Spleen (tissue), 7 donors: ENCODE measurements around the gene CRLF1.

Experiments
- CTCF ChIP-seq, 11 experiments: fragments of 200-600 bp in 7 of 11; fragments of 450-650 bp in 4 of 11; sonication (generic) in 4 of 11; IDR thresholded peaks in 8 of 11; conservative IDR thresholded peaks in 3 of 11; 1 replicate in 7 of 11; 2 replicates in 4 of 11; pipeline versions ENCODE4 v1.4.0 to v1.8.0; 2016 to 2021; ENCODE audit warnings: antibody characterized with exemption in 11 of 11, inconsistent platforms in 4 of 11, mild to moderate bottlenecking in 1 of 11
- POLR2A ChIP-seq, 3 donors: fragments of 450-650 bp; IDR thresholded peaks; one replicate each; pipeline ENCODE4 v1.5.1; 2017; ENCODE audit warnings: antibody characterized with exemption in 3 of 3, mild to moderate bottlenecking in 1 of 3
- donor health status: DM: no; HTN: no; CAD: no; lungs with moderate emphysema.
- donor health status: DM: no; HTN: no; CAD: no.
- donor health status: DM: no; HTN: no; CAD: no.

DNA sequence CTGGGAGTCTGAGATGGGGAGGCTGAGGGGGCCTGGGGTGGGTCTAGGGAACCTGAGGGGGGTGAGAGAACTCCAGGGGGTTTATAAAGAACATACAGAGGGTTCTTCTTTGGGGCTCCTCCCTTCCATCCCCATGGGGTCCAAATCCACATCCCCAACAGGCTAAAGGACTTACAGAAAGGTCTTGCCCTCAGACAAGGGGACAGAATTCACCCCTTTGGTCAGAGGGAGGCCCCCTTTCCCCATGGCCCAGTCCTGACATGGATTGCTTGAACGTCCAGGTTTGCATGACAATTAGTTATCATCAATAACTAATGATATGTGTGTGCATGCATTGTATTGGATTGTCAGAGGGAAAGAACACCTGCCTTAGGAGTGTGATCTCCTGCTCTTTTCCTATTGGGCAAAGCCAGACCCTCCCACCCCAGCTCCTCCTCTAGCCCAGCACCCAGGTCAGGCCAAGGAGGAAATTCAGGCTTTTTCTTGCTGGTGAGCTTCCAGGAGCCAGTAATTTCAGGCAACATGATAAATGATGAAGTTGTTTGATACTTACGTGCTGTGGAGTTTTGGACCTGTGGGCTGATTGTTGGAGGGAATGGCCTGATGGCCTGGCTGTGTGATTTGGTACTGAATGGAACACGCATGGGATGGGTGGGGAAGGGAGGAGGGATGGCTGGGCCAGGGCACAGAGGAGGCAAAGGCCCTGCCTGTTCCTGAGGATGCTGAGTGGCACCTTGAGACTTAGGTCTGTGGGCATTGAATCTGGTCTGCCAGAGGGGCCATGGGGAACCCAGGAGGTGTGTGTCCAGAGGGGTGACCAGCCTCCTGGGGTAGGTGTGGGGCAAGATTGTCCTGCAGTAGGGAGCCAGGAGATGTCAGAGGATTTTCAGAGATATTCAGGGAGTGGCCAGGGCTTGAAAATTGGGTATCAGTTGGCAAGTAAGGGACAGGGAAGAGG lies 31.4 kb upstream of the CRLF1 start:
- TF ChIP-seq CTCF (IDR thresholded peaks at IDR 0.05 in 8 of 11, conservative IDR thresholded peaks at IDR 0.05 in 3 of 11), result no peak
- no peak for TF ChIP-seq POLR2A (IDR thresholded peaks at IDR 0.05)
